Right lobe of liver (tissue), 6 donors: ENCODE measurements around the gene ARG2. TPM values are rescaled to one million over a fixed set of nuclear protein-coding genes. Genes with fewer than 3 reads are reported as not detected.

Experiments
- ATAC-seq, 4 donors: fragments of 200-7000 bp; cut with Tn5 transposase; one replicate each; pipeline ENCODE4 v1.9.1; 2020; ENCODE audit warnings: mild to moderate bottlenecking in 4 of 4, moderate library complexity in 4 of 4
- DNase-seq, 3 donors: peaks; one replicate each; pipeline ENCODE4 v3.0.0-alpha.2; 2020
- H3K27ac ChIP-seq, 3 donors: fragments of 200-600 bp; one replicate each; pipeline ENCODE4 v1.8.0; 2022
- H3K27me3 ChIP-seq, 2 donors: fragments of 200-600 bp; one replicate each; pipeline ENCODE4 v1.8.0; 2022
- H3K36me3 ChIP-seq, 4 donors: fragments of 200-600 bp; sonication (generic) in 1 of 4; one replicate each; pipeline versions ENCODE4 v1.5.1 to v1.8.0; 2017 to 2022; ENCODE audit warnings: control low read depth in 1 of 4
- H3K4me1 ChIP-seq, 4 donors: fragments of 200-600 bp; sonication (generic) in 1 of 4; one replicate each; pipeline versions ENCODE4 v1.5.1 to v1.8.0; 2017 to 2022; ENCODE audit warnings: control low read depth in 1 of 4
- H3K4me3 ChIP-seq, 3 donors: fragments of 200-600 bp; one replicate each; pipeline ENCODE4 v1.8.0; 2022
- H3K9me3 ChIP-seq, 4 donors: fragments of 200-600 bp; sonication (generic) in 1 of 4; one replicate each; pipeline versions ENCODE4 v1.5.1 to v1.8.0; 2017 to 2022; ENCODE audit warnings: control low read depth in 1 of 4
- POLR2A ChIP-seq: fragments of 450-650 bp; IDR thresholded peaks from one replicate; pipeline ENCODE4 v1.6.1; 2017; ENCODE audit warnings: antibody characterized with exemption, mild to moderate bottlenecking
- WGBS: methylation state at CpG from one replicate; pipeline ENCODE4 v1.1.6; 2018; ENCODE audit warnings: low coverage, low lambda C conversion rate; ENCODE audit not compliant: insufficient coverage; ENCODE audit errors: missing lambda C conversion rate; 5-methylcytosine and 5-hydroxymethylcytosine counted together
- intact Hi-C, 2 donors: fragments of 100-400 bp; cut with DNase I; formaldehyde crosslinking; loops; one replicate each; pipeline versions ENCODE4 v1.11.2 to v1.14.1; 2022
- total RNA-seq, 6 experiments: library from RNA; depleted of rRNA in 2 of 6; stranded (reverse); fragments of >200 nt in 2 of 6; fragmentation: NEBNext Ultra II Directional in 3 of 6; extraction: Animal tissue kit (Norgen Biotek cat#: 25700) in 3 of 6; gene quantifications; one replicate each; pipeline versions ENCODE4 v1.1.0 to v1.2.4, GENCODE V29; 2016 to 2023
- TF ChIP-seq, protein P1 (sequence below), 4 donors: fragments of 200-600 bp in 3 of 4; fragments of 450-650 bp in 1 of 4; IDR thresholded peaks; one replicate each; pipeline versions ENCODE4 v1.5.1 to v1.8.0; 2016 to 2022; ENCODE audit warnings: antibody characterized with exemption in 4 of 4, mild to moderate bottlenecking in 2 of 4
- donor health status: DM: no; HTN: yes; CAD: no.
- donor health status: DM: no; HTN: no; CAD: no.
- donor health status: DM: no; HTN: no; CAD: no.
- donor health status: DM: no; HTN: yes; CAD: no.
- donor health status: DM: no; HTN: yes; CAD: no.

Gene ARG2
- total RNA-seq, 6 experiments from 2014 or later = 0.92 to 3.3 (median 1.7) TPM; not detected in 1

DNA sequence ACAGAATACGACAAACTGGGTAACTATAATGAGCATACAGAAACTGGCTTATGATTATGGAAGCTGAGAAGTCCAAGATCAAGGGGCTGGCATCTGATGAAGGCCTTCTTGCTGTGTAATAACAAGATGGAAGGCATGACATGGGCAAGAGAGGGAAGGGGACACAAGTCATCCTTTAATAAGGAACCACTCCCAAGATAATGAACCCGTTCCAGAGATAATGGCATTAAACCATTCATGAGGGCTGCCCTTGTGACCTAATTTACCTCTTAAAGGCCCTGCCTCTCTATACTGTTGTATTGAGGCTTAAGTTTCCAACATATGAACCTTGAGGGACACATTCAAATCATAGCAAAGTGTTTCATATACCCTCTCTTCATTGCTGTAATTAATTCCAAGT lies 59.3 kb downstream of the ARG2 start:
- H3K27ac ChIP-seq = no peak overlapping the region
- no peak for DNase-seq
- no peaks in the 10 kb centered on the region for H3K27me3 ChIP-seq
- H3K4me1 ChIP-seq = no peaks in the 10 kb centered on the region
- ATAC-seq = no peak
- H3K9me3 ChIP-seq = no peaks in the 10 kb centered on the region
- TF ChIP-seq, protein P1, sequence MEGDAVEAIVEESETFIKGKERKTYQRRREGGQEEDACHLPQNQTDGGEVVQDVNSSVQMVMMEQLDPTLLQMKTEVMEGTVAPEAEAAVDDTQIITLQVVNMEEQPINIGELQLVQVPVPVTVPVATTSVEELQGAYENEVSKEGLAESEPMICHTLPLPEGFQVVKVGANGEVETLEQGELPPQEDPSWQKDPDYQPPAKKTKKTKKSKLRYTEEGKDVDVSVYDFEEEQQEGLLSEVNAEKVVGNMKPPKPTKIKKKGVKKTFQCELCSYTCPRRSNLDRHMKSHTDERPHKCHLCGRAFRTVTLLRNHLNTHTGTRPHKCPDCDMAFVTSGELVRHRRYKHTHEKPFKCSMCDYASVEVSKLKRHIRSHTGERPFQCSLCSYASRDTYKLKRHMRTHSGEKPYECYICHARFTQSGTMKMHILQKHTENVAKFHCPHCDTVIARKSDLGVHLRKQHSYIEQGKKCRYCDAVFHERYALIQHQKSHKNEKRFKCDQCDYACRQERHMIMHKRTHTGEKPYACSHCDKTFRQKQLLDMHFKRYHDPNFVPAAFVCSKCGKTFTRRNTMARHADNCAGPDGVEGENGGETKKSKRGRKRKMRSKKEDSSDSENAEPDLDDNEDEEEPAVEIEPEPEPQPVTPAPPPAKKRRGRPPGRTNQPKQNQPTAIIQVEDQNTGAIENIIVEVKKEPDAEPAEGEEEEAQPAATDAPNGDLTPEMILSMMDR (IDR thresholded peaks at IDR 0.05) = no peak
- TF ChIP-seq POLR2A = no peak
- H3K36me3 ChIP-seq = peaks cover 0 to 24% (median 0%) of the 10 kb centered on the region in 4 donors
- intact Hi-C loops = no loop called here
- WGBS = 24% methylated on average over 1 of the region's 2 CpGs
- no peak overlapping the region for H3K4me3 ChIP-seq

DNA sequence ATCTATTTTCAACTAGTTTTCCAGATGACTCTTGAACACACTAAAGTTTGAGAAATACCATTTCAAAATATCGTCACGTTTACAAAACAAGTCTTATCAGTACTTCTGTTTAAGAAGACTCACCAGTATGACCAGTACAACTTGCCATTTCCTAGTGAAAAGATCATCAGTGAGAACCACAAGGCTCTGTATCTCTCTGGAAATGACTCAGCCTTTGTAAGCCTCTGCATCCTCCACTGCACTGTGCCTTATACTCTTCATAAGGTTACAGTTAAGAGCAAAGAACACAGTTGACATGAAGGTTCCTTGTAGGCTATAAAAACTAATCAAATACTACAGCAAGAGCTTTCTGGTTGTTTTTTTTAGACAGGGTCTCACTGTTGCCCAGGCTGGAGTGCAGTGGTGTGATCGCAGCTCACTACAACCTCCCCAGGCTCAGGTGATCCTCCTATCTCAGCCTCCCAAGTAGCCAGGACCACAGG lies 60.4 kb downstream of the ARG2 start:
- Histone ChIP-seq H3K4me3 (no peak overlapping the region), H3K27me3 (no peaks in the 10 kb centered on the region), H3K36me3 (peaks cover 0 to 30% (median 0%) of the 10 kb centered on the region in 4 donors), H3K4me1 (no peaks in the 10 kb centered on the region), H3K9me3 (no peaks in the 10 kb centered on the region), H3K27ac (no peak overlapping the region)
- DNase-seq (no peak), ATAC-seq (peak in 2 of 4 donors; percentile 43 to 53)
- WGBS = 48% methylated on average over 3 of the region's 3 CpGs
- intact Hi-C loops = no loop called here
- no peak for TF ChIP-seq POLR2A
- TF ChIP-seq, protein P1 (IDR thresholded peaks at IDR 0.05) = no peak

DNA sequence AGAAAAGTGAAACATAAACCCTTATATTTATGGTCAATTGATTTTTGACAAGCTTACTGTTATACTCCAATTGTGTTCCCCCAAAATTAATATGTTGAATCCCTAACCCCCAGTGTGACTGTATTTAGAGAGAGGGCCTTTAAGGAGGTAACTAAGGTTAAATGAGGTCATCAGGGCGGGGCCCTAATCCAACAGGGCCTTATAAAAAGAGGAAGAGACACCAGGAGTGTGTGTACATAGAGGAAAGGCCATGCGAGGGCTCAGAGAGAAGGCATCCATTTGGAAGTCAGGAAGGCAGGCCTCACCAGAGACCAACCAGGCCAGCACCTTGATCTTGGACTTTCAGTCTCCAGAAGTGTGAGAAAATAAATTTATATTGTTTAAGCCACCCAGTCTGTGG lies 61.2 kb downstream of the ARG2 start:
- no peak for DNase-seq
- no peak overlapping the region for H3K27ac ChIP-seq
- ATAC-seq = peak; percentile 26 to 55 (median 46)
- H3K4me1 ChIP-seq = no peaks in the 10 kb centered on the region
- intact Hi-C loops = no loop called here
- 77% methylated on average over 2 of the region's 2 CpGs for WGBS
- peaks cover 0 to 35% (median 0%) of the 10 kb centered on the region in 4 donors for H3K36me3 ChIP-seq
- TF ChIP-seq, protein P1 (IDR thresholded peaks at IDR 0.05) = no peak
- TF ChIP-seq POLR2A = no peak
- no peaks in the 10 kb centered on the region for H3K27me3 ChIP-seq
- H3K9me3 ChIP-seq = no peaks in the 10 kb centered on the region
- no peak overlapping the region for H3K4me3 ChIP-seq

DNA sequence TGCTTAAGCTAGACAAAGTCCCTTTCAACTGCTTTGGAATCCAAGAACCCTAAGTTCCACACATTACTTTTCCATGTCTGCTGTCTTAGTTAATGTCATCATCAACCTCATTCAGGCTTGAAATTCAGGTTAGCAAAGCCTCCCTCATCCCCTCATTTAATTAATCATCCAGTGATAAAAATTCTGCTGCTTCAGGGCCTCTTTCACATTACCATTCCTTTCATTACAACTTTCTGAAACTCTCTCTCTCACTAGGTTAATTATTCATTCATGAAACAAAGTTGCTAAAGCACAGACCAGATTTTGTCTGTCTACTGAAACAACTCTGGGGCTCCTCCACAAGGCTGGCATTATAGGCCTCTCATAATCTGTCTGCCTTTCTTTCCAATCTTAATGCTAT lies 64.1 kb downstream of the ARG2 start:
- TF ChIP-seq, protein P1 (IDR thresholded peaks at IDR 0.05) = no peak
- no peak for TF ChIP-seq POLR2A
- no peak overlapping the region for H3K27ac ChIP-seq
- H3K27me3 ChIP-seq = no peaks in the 10 kb centered on the region
- H3K9me3 ChIP-seq = no peaks in the 10 kb centered on the region
- no peak overlapping the region for H3K4me3 ChIP-seq
- H3K36me3 ChIP-seq = peaks cover under 1 to 42% (median 3%) of the 10 kb centered on the region in 4 donors
- ATAC-seq (peak in 1 of 4 donors; percentile 25), DNase-seq (no peak)
- no peaks in the 10 kb centered on the region for H3K4me1 ChIP-seq
- intact Hi-C loops = no loop called here

DNA sequence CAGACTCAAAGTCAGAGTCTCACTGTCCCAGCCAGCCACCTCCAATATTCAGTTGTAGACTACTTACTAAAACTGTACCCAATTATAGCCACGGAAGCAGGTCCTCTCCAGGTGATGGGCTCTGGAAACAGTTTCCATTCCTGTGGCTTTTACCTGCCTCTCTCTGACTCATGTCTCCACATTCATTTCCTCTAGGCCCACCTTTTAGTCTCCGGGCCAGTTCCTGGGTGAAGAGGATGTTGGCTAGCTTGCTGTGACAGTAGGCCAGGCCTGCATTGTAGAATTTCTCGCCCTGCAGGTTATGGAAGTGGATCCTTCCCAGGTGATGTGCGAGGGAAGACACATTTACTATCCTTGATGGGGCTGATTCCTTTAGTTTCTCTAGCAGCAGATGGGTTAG lies 70.3 kb downstream of the ARG2 start:
- no peaks in the 10 kb centered on the region for H3K27me3 ChIP-seq
- no peaks in the 10 kb centered on the region for H3K4me1 ChIP-seq
- H3K27ac ChIP-seq = no peak overlapping the region
- intact Hi-C loops = no loop called here
- no peak for ATAC-seq
- no peak overlapping the region for H3K4me3 ChIP-seq
- peaks cover 11 to 55% (median 24%) of the 10 kb centered on the region in 4 donors for H3K36me3 ChIP-seq
- TF ChIP-seq POLR2A = no peak
- TF ChIP-seq, protein P1 (IDR thresholded peaks at IDR 0.05) = no peak
- WGBS = 83% methylated on average over 2 of the region's 4 CpGs
- DNase-seq = no peak
- no peaks in the 10 kb centered on the region for H3K9me3 ChIP-seq
